IMR-90 (cell line): Measurements from ENCODE around the gene DDX6. TPM values are rescaled to one million over a fixed set of nuclear protein-coding genes. Genes with fewer than 3 reads are reported as not detected.
A peak's percentile ranks its signal among the peaks of the same experiment; 100 is the strongest.

Source experiments
- ATAC-seq: fragments of 200-7000 bp; cut with Tn5 transposase; 2 replicates; pipeline ENCODE4 v1.9.1; 2020; ENCODE audit warnings: low read depth, mild to moderate bottlenecking, moderate library complexity
- BruUV-seq: library from RNA; stranded (reverse); fragments of 400-500 nt; replicated peaks from 2 replicates; lab custom pipeline; 2021; lab: Mats Ljungman, UMichigan
- CTCF ChIA-PET: fragments of 300-600 bp; formaldehyde crosslinking; extraction: SDS; loops from one replicate; lab custom pipeline; 2021; ENCODE audit warnings: antibody characterized with exemption; lab: Yijun Ruan, JAX
- POLR2A ChIA-PET: fragments of 300-600 bp; sonication (Branson Sonifier 250); formaldehyde crosslinking; loops from one replicate; lab custom pipeline; 2022; ENCODE audit warnings: antibody characterized with exemption; ENCODE audit not compliant: unreplicated experiment; lab: Charles Lee
- DNase-seq: peaks from one replicate; pipeline ENCODE4 v3.0.0; 2013
- H2AFZ ChIP-seq: replicated peaks from 2 replicates; pipeline ENCODE3; 2013; ENCODE audit warnings: low read length, mild to moderate bottlenecking; ENCODE audit not compliant: poor library complexity
- H2AK5ac ChIP-seq: 2 replicates; pipeline ENCODE4 v1.6.1; 2013; ENCODE audit warnings: low read depth, low read length, inconsistent platforms
- H2AK9ac ChIP-seq: replicated peaks from 2 replicates; pipeline ENCODE3; 2013; ENCODE audit warnings: mild to moderate bottlenecking, low read depth, low read length, moderate library complexity; ENCODE audit not compliant: poor library complexity
- H2BK120ac ChIP-seq: 2 replicates; pipeline ENCODE4 v1.6.1; 2013; ENCODE audit warnings: low read depth, low read length, inconsistent platforms
- H2BK15ac ChIP-seq: 3 replicates; pipeline ENCODE4 v1.6.1; 2013; ENCODE audit warnings: low read depth, low read length, inconsistent platforms
- H2BK20ac ChIP-seq: 2 replicates; pipeline ENCODE4 v1.6.1; 2013; ENCODE audit warnings: low read depth, mild to moderate bottlenecking, inconsistent platforms, low read length, moderate library complexity
- H2BK5ac ChIP-seq: 2 replicates; pipeline ENCODE4 v1.6.1; 2013; ENCODE audit warnings: mild to moderate bottlenecking, low read depth, low read length, inconsistent platforms; ENCODE audit not compliant: poor library complexity, severe bottlenecking
- H3K14ac ChIP-seq: replicated peaks from 2 replicates; pipeline ENCODE4 v1.6.1; 2013; ENCODE audit warnings: low read depth, low read length, inconsistent platforms
- H3K18ac ChIP-seq: 2 replicates; pipeline ENCODE4 v1.6.1; 2013; ENCODE audit warnings: low read depth, low read length, control low read depth
- H3K23ac ChIP-seq: 2 replicates; pipeline ENCODE4 v1.6.1; 2013; ENCODE audit warnings: low read depth, low read length, inconsistent platforms
- H3K27ac ChIP-seq: 2 replicates; pipeline ENCODE4 v1.5.1; 2013; ENCODE audit warnings: mild to moderate bottlenecking, control low read depth, low read length; ENCODE audit not compliant: insufficient read depth
- H3K27me3 ChIP-seq: 2 replicates; pipeline ENCODE4 v1.6.1; 2013; ENCODE audit warnings: low read length; ENCODE audit not compliant: control insufficient read depth, insufficient read depth
- H3K36me3 ChIP-seq: 2 replicates; pipeline ENCODE4 v1.6.1; 2013; ENCODE audit warnings: low read length, mixed read lengths; ENCODE audit not compliant: control insufficient read depth, insufficient read depth
- H3K4ac ChIP-seq: 2 replicates; pipeline ENCODE4 v1.6.1; 2013; ENCODE audit warnings: low read depth, low read length, inconsistent platforms
- H3K4me1 ChIP-seq: 2 replicates; pipeline ENCODE4 v1.6.1; 2013; ENCODE audit warnings: low read length, mixed read lengths; ENCODE audit not compliant: control insufficient read depth, insufficient read depth
- H3K4me2 ChIP-seq: 2 replicates; pipeline ENCODE4 v1.6.1; 2013; ENCODE audit warnings: low read depth, mild to moderate bottlenecking, control low read depth, low read length, moderate library complexity
- H3K4me3 ChIP-seq: 2 replicates; pipeline ENCODE4 v1.5.1; 2013; ENCODE audit warnings: low read depth, mild to moderate bottlenecking, control low read depth, low read length, moderate library complexity; ENCODE audit not compliant: insufficient read depth
- H3K56ac ChIP-seq: 2 replicates; pipeline ENCODE4 v1.6.1; 2013; ENCODE audit warnings: low read length, inconsistent platforms; ENCODE audit not compliant: insufficient read depth; ENCODE audit errors: extremely low read depth
- H3K79me1 ChIP-seq, 2 experiments: 2 replicates each; pipeline ENCODE4 v1.6.1; 2013; ENCODE audit warnings: low read length in 2 of 2, inconsistent platforms in 1 of 2, low read depth in 1 of 2
- H3K9ac ChIP-seq: 2 replicates; pipeline ENCODE4 v1.6.1; 2013; ENCODE audit warnings: low read depth, low read length, control low read depth
- H3K9me1 ChIP-seq: 2 replicates; pipeline ENCODE4 v1.6.1; 2013; ENCODE audit warnings: low read length, inconsistent platforms; ENCODE audit not compliant: insufficient read depth
- H3K9me3 ChIP-seq: 2 replicates; pipeline ENCODE4 v1.6.1; 2013; ENCODE audit warnings: low read length; ENCODE audit not compliant: control insufficient read depth, insufficient read depth
- H4K20me1 ChIP-seq: 2 replicates; pipeline ENCODE4 v1.6.1; 2013; ENCODE audit warnings: low read length, inconsistent platforms; ENCODE audit not compliant: insufficient read depth
- H4K5ac ChIP-seq: 2 replicates; pipeline ENCODE4 v1.6.1; 2013; ENCODE audit warnings: mild to moderate bottlenecking, low read depth, low read length, control low read depth
- H4K8ac ChIP-seq, 2 experiments: 2 replicates each; pipeline ENCODE4 v1.6.1; 2013; ENCODE audit warnings: low read depth in 2 of 2, low read length in 2 of 2, control low read depth in 1 of 2, inconsistent platforms in 1 of 2
- H4K91ac ChIP-seq: 2 replicates; pipeline ENCODE4 v1.6.1; 2013; ENCODE audit warnings: low read depth, low read length, inconsistent platforms; ENCODE audit not compliant: insufficient read depth
- CHD1 ChIP-seq: IDR thresholded peaks from 2 replicates; pipeline ENCODE4 v1.6.1; 2012; ENCODE audit warnings: low read depth, low read length, improper control_type of control experiment
- whole genome bisulfite sequencing, 2 experiments: methylation state at CpG; one replicate each; pipeline versions ENCODE4 v1.1.5 to v1.1.7; 2013; ENCODE audit warnings: missing lambda C conversion rate in 2 of 2; ENCODE audit not compliant: insufficient read length in 1 of 2; ENCODE audit errors: extremely low coverage in 2 of 2; 5-methylcytosine and 5-hydroxymethylcytosine counted together
- dilution Hi-C: fragments of 300-500 bp; cut with HindIII; formaldehyde crosslinking; loops from one replicate; pipeline ENCODE4 v1.14.3; 2018; ENCODE audit warnings: low sequenced_read_pairs; ENCODE audit not compliant: unreplicated experiment
- in situ Hi-C: fragments of 300-500 bp; cut with MboI; formaldehyde crosslinking; loops from 3 replicates; pipeline ENCODE4 v1.14.3; 2019; ENCODE audit warnings: low sequenced_read_pairs, inconsistent platforms, mixed read lengths
- intact Hi-C: fragments of 100-400 bp; cut with micrococcal nuclease; formaldehyde crosslinking; loops from 2 replicates; pipeline ENCODE4 v1.10.0; 2022
- polyA plus RNA-seq, 3 experiments: library from polyadenylated mRNA; depleted of rRNA; stranded (reverse); fragments of >200 nt; gene quantifications; 2 replicates each; pipeline ENCODE4 v1.2.3, GENCODE V29; 2012; ENCODE audit warnings: low replicate concordance in 1 of 3
- total RNA-seq: library from RNA; depleted of rRNA; stranded (reverse); fragments of >200 nt; gene quantifications from 2 replicates; pipeline ENCODE4 v1.2.3, GENCODE V29; 2012
- TF ChIP-seq, protein P1 (sequence below): fragments of 150-350 bp; IDR thresholded peaks from 2 replicates; pipeline ENCODE4 v1.6.1; 2017; ENCODE audit warnings: mild to moderate bottlenecking, antibody characterized with exemption, low read length, low read depth

DDX6 gene
- total and polyA plus RNA-seq, 2 of the 4 experiments (the other 2 are of a cell fraction): 19.2 to 197 TPM

DNA sequence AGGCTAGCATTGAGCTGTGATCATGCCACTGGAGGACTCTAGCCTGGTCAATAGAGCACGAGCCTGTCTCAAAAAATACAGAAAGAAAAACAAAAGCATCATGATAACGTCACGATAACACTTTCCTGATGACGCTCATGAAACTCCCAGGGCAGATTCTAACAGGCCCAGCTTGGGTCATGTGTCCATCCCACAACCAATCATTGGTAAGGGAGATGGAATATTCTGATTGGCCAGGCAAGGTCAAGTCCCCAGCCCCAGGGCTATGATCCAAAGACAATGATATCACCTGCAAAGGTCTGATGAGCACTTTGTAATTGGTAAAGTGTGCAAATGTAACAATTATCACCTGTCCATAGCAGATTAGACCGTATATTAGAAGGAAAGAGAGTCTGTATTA, 21.5 kb upstream of the DDX6 start:
- H4K91ac ChIP-seq: no peak overlapping the region
- H3K4me2 ChIP-seq: no peak overlapping the region
- TF ChIP-seq, protein P1, sequence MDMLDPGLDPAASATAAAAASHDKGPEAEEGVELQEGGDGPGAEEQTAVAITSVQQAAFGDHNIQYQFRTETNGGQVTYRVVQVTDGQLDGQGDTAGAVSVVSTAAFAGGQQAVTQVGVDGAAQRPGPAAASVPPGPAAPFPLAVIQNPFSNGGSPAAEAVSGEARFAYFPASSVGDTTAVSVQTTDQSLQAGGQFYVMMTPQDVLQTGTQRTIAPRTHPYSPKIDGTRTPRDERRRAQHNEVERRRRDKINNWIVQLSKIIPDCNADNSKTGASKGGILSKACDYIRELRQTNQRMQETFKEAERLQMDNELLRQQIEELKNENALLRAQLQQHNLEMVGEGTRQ: peak; percentile 43; the same call in 1 of the 2 replicates
- no peak for TF ChIP-seq CHD1
- H3K56ac ChIP-seq: no peak overlapping the region
- no peaks in the 10 kb centered on the region for H3K36me3 ChIP-seq
- no peak overlapping the region for H2BK5ac ChIP-seq
- no peak overlapping the region for H2AK5ac ChIP-seq
- DNase-seq (no peak), ATAC-seq (no peak)
- H3K79me1 ChIP-seq: no peaks in the 10 kb centered on the region
- POLR2A ChIA-PET: no interaction called here
- in situ Hi-C loops: no loop called here
- BruUV-seq: no TSS peak
- peaks cover 16% of the 10 kb centered on the region for H3K27me3 ChIP-seq
- H3K18ac ChIP-seq: no peak overlapping the region
- no peak overlapping the region for H4K5ac ChIP-seq
- H3K14ac ChIP-seq: no peak overlapping the region
- no peak overlapping the region for H3K4ac ChIP-seq
- intact Hi-C loops: no loop called here
- no peak overlapping the region for H3K9ac ChIP-seq
- no peak overlapping the region for H2BK120ac ChIP-seq
- H3K23ac ChIP-seq: no peak overlapping the region
- no peak overlapping the region for H2AFZ ChIP-seq
- H4K20me1 ChIP-seq: no peaks in the 10 kb centered on the region
- no peak overlapping the region for H3K27ac ChIP-seq
- CTCF ChIA-PET: no interaction called here
- H4K8ac ChIP-seq: no peak overlapping the region
- no peak overlapping the region for H3K4me3 ChIP-seq
- no CpG with 5 or more reads among the region's 5 CpGs for WGBS, 2 experiments
- no peak overlapping the region for H2BK20ac ChIP-seq
- H2AK9ac ChIP-seq: no peak overlapping the region
- H3K9me1 ChIP-seq: no peaks in the 10 kb centered on the region
- no peaks in the 10 kb centered on the region for H3K4me1 ChIP-seq
- 0 out of 2 replicates have a peak, but pooled peaks cover 2% of the 10 kb centered on the region for H3K9me3 ChIP-seq
- dilution Hi-C loops: no loop called here
- no peak overlapping the region for H2BK15ac ChIP-seq
